ENCODE results near the gene ADAT1. TPM values are rescaled to one million over a fixed set of nuclear protein-coding genes. Genes with fewer than 3 reads are reported as not detected.

ADAT1 gene
- total and polyA plus RNA-seq, 2 of the 13 experiments (the other 11 are each of a cell fraction or from before 2014, with no cell fraction given): 18.4 to 40.8 TPM

DNA sequence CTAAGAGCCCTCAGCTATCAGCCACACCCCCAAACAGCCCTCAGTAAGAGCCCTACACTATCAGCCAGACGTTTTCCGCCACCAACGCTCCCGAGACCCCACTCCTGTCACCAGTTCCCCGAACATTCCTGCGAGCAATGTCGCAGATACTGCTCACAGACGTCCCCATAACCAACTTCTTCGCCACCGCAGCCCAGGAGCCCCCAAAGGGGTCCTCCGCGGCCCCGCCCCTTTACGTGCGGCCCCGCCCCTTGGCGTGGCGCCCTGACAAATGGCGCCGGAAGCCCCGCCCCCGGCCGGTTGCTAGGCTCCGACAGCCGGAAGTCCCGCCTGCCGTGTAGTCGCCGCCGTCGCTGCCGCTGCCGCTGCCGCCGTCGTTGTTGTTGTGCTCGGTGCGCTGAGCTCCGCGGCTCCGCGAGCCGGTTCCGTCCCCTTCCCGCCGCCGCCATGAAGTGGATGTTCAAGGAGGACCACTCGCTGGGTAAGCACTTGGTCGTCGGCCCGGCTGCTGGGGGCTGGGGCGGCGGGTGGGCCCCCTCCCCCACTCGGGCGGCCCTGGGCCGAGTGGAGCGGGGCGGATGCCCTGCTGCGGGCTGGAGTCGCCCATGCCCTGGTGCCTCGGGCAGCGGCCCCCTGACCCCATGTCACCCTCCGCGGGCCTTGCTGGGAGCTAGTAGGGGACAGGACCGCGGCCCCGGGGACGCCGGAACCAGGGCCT is 56.9 kb downstream of the ADAT1 start, which contains the start of gene GABARAPL2 (continued):
- TF ChIP-seq, protein P1, sequence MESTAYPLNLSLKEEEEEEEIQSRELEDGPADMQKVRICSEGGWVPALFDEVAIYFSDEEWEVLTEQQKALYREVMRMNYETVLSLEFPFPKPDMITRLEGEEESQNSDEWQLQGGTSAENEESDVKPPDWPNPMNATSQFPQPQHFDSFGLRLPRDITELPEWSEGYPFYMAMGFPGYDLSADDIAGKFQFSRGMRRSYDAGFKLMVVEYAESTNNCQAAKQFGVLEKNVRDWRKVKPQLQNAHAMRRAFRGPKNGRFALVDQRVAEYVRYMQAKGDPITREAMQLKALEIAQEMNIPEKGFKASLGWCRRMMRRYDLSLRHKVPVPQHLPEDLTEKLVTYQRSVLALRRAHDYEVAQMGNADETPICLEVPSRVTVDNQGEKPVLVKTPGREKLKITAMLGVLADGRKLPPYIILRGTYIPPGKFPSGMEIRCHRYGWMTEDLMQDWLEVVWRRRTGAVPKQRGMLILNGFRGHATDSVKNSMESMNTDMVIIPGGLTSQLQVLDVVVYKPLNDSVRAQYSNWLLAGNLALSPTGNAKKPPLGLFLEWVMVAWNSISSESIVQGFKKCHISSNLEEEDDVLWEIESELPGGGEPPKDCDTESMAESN (CRISPR knock-in tag; conservative IDR thresholded peaks at IDR 0.05): peak; percentile 81
- peak; percentile 57; the same call in 1 of the 2 replicates for TF ChIP-seq HES4 (CRISPR knock-in tag; IDR thresholded peaks at IDR 0.05; ENCODE audit: borderline replicate concordance)
- TF ChIP-seq ZNF446 (CRISPR knock-in tag; IDR thresholded peaks at IDR 0.05): peak; percentile 81
- TF ChIP-seq TP53 (CRISPR knock-in tag; conservative IDR thresholded peaks at IDR 0.05): peak; percentile 60
- TF ChIP-seq RCOR2 (CRISPR knock-in tag; IDR thresholded peaks at IDR 0.05): no peak
- 0 out of 2 replicates have a peak, but pooled peaks have one; percentile 23 for TF ChIP-seq ZNF703 (CRISPR knock-in tag; IDR thresholded peaks at IDR 0.05; ENCODE audit: borderline replicate concordance)
- TF ChIP-seq SATB2 (CRISPR knock-in tag; IDR thresholded peaks at IDR 0.05): peak; percentile 76
- peak; percentile 95 for TF ChIP-seq HDAC1 (CRISPR knock-in tag; IDR thresholded peaks at IDR 0.05)
- TF ChIP-seq ETV5 (CRISPR knock-in tag; IDR thresholded peaks at IDR 0.05; ENCODE audit: borderline replicate concordance): peak; percentile 37
- TF ChIP-seq, protein P2, sequence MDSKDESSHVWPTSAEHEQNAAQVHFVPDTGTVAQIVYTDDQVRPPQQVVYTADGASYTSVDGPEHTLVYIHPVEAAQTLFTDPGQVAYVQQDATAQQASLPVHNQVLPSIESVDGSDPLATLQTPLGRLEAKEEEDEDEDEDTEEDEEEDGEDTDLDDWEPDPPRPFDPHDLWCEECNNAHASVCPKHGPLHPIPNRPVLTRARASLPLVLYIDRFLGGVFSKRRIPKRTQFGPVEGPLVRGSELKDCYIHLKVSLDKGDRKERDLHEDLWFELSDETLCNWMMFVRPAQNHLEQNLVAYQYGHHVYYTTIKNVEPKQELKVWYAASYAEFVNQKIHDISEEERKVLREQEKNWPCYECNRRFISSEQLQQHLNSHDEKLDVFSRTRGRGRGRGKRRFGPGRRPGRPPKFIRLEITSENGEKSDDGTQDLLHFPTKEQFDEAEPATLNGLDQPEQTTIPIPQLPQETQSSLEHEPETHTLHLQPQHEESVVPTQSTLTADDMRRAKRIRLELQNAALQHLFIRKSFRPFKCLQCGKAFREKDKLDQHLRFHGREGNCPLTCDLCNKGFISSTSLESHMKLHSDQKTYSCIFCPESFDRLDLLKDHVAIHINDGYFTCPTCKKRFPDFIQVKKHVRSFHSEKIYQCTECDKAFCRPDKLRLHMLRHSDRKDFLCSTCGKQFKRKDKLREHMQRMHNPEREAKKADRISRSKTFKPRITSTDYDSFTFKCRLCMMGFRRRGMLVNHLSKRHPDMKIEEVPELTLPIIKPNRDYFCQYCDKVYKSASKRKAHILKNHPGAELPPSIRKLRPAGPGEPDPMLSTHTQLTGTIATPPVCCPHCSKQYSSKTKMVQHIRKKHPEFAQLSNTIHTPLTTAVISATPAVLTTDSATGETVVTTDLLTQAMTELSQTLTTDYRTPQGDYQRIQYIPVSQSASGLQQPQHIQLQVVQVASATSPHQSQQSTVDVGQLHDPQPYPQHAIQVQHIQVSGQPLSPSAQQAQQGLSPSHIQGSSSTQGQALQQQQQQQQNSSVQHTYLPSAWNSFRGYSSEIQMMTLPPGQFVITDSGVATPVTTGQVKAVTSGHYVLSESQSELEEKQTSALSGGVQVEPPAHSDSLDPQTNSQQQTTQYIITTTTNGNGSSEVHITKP (CRISPR knock-in tag; IDR thresholded peaks at IDR 0.05; ENCODE audit: low read depth): no peak
- peak; percentile 91 for TF ChIP-seq AGO2 (optimal IDR thresholded peaks at IDR 0.05; ENCODE audit: low read depth, low read length)
- TF ChIP-seq HOXA3 (CRISPR knock-in tag; IDR thresholded peaks at IDR 0.05): peak; percentile 85
- peak; percentile 57; the same call in 1 of the 2 replicates for TF ChIP-seq NCOA1 (CRISPR knock-in tag; IDR thresholded peaks at IDR 0.05)
- TF ChIP-seq MXI1 (IDR thresholded peaks at IDR 0.05; ENCODE audit: borderline replicate concordance, low read depth, low read length): peak; percentile 80; the same call in 1 of the 3 replicates
- TF ChIP-seq, protein P3, sequence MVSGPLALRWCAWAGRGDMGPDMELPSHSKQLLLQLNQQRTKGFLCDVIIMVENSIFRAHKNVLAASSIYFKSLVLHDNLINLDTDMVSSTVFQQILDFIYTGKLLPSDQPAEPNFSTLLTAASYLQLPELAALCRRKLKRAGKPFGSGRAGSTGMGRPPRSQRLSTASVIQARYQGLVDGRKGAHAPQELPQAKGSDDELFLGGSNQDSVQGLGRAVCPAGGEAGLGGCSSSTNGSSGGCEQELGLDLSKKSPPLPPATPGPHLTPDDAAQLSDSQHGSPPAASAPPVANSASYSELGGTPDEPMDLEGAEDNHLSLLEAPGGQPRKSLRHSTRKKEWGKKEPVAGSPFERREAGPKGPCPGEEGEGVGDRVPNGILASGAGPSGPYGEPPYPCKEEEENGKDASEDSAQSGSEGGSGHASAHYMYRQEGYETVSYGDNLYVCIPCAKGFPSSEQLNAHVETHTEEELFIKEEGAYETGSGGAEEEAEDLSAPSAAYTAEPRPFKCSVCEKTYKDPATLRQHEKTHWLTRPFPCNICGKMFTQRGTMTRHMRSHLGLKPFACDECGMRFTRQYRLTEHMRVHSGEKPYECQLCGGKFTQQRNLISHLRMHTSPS (CRISPR knock-in tag; IDR thresholded peaks at IDR 0.05; ENCODE audit: low read depth): no peak
- TF ChIP-seq, protein P4, sequence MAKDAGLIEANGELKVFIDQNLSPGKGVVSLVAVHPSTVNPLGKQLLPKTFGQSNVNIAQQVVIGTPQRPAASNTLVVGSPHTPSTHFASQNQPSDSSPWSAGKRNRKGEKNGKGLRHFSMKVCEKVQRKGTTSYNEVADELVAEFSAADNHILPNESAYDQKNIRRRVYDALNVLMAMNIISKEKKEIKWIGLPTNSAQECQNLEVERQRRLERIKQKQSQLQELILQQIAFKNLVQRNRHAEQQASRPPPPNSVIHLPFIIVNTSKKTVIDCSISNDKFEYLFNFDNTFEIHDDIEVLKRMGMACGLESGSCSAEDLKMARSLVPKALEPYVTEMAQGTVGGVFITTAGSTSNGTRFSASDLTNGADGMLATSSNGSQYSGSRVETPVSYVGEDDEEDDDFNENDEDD (CRISPR knock-in tag; IDR thresholded peaks at IDR 0.05; ENCODE audit: borderline replicate concordance): peak; percentile 14; the same call in 1 of the 2 replicates
- TF ChIP-seq ZFP41 (CRISPR knock-in tag; IDR thresholded peaks at IDR 0.05; ENCODE audit: borderline replicate concordance): 0 out of 2 replicates have a peak, but pooled peaks have one; percentile 25
- TF ChIP-seq SKI (IDR thresholded peaks at IDR 0.05; ENCODE audit: partially characterized antibody): peak; percentile 6
